IPS DF 19.7 (cell line): ENCODE data around the gene TMEM163.
A peak's percentile ranks its signal among the peaks of the same experiment; 100 is the strongest.

ENCODE experiments used
- DNase-seq: peaks from one replicate; pipeline ENCODE4 v3.0.0-alpha.2; 2013; ENCODE audit warnings: low read depth, low spot score

TMEM163 gene

GRCh38 chr2:134693359-134694330, 25.2 kb downstream of the TMEM163 start:
- DNase-seq: no peak

- DNase-seq: no peak
Observed at GRCh38 chr2:134692499-134692898, 26.3 kb downstream of the TMEM163 start.

- DNase-seq: no peak
Observed at GRCh38 chr2:134690629-134691215, 28.1 kb downstream of the TMEM163 start.

DNA sequence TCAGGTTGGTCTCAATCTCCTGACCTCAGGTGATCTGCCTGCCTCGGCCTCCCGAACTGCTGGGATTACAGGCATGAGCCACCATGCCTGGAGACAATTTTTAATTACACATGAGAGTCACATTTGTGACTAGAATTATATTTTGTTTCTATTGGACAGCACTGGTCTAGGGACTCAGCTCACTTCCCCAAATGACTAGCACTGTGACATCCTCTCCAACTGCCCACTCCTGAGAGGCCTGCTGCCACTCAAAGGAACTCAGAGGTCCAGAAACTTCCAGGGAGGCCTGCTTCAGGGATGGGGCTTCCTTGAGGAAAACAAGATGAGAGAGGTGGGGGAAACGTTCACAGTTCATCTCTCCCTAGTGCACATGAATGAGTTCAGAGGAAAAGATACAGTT, 29.5 kb downstream of the TMEM163 start:
- DNase-seq: no peak

- DNase-seq: no peak
Observed at GRCh38 chr2:134685967-134686366, 32.8 kb downstream of the TMEM163 start.

- DNase-seq: no peak
Observed at GRCh38 chr2:134683561-134684112, 35.2 kb downstream of the TMEM163 start.

DNA sequence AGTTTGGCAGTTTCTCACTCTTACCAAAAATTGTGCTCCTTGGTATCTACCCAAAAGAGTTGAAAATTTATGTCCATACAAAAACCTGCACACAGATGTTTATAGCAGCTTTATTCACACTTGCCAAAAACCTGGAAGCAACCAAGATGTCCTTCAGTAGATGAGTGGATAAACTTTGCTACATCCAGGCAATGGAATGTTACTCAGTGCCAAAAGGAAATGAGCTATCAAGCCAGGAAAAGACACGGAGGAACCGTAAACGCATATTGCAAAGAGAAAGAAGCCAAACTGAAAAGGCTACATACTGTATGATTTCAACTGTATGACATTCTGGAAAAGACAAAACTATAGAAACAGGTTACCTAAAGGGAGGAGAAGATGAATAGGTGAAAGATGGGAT, 36.1 kb downstream of the TMEM163 start:
- DNase-seq: no peak

DNA sequence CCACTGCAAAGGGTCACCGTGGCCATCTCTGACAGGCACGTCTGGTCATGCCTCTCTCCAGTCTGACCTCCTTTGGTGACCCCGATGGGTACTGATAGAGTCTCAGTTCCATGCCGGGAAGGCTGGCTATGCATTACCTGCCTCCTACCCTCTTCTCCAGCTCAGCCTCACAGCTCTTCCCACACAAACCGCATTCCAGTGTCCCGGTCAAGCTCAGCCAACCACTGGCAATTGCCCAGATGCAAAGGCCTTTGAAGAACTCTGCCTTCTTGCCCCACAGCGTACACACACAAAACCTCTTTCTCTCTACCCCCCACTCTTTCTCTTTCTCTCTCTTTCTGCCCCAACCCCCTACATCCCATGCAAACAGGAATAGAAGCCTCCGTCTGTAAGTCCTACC, 37.6 kb downstream of the TMEM163 start:
- DNase-seq: no peak

GRCh38 chr2:134679745-134680144, 39.1 kb downstream of the TMEM163 start:
- DNase-seq: no peak

- DNase-seq: no peak
Observed at GRCh38 chr2:134679294-134679693, 39.5 kb downstream of the TMEM163 start.

DNA sequence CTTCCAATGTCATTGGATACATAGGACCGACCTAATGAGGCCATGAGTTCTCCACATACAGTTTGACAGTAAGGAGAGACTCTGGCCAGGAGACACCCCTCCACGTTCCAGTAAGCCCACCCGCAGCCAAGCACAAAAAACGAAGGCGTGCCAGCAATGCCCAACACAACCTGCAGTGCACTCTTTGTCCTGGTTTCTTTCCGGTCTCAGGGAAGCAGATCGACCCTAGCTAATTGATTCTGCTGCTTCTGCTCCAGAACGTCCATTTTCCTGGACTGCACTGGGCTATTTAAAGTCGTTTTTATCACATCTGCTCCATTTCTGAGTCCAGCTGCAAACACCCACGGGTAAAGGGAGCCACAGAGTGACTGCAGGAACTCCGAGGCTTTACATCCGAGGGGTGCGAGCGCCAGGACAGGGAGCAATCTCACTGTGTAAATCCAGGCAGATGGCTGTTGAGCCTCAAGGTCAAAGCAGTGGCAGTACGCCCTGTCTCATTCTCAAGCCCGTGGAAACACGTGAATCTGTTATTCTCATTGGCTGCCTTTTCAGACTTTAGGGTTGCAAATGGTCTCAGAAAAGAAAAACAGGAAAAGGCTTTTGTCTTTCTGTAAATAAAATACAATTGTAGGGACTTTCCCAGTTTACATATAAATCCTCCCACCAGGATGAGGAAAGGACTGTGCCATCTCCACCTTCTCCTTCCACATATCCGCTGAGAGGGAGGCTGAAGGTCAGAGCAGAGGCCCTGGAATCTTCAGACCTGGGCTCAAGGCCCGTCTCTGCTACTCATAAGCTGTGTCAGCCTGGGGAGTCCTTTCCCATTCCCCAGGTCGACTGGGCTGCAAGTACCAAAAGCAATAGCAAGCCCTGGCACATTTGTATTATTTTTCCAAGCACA, 40.7 kb downstream of the TMEM163 start:
- DNase-seq: no peak

DNA sequence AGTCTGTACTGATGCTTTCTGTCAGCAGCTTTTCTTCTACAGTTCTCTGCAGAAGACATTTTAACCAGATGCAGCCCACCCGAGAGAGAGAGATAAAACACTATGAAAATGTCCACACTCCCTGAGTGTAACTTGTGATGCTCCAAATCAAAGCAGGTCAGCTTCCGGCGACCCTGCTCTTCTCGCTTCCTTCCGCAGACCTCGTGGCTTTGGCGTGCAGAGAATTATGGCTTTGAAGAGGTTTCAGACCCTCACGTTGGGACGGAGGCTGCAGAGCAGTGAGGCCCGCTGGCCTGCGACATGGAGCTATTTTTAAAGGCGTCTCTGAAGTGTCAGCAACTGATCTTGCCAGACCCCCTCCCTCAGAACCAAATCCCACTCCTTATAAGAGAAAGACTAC, 41.8 kb downstream of the TMEM163 start:
- DNase-seq: no peak

DNA sequence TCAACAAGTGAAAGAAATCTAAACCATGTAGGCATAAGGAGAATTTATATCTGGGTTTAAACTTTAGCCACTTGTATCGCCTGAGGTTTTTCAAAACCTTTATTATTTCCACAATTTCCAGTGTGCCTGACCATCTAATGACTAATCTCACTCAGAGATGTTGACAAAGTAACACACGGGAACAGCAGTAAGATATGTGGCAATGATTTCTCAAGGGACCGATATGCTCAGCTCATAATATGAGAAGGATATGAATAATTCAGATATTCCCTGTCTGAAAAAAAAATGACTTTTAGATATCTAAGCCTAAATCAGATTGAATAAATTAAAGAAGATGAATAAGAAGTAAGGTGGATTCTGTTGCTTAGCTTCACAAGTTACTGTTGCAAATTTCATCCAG, 43.5 kb downstream of the TMEM163 start:
- DNase-seq: no peak

DNA sequence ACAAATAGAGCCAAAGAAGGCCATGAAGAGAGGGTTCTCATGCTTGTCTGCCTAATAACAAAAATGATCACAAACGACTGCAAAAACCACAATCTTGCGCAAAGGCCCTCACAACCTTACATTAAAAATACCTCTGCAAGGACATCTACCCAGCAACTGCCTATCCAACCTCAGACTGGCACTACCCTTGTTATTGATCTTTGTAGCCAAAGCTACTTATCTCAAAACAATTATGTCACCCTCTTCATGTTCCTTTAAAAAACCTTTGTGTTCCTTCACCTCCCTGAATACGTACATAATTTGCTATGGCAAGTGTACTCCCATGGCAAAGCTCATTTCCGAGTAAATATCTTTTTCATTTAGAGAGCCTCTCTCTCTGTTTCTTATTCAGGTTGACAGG, 44.1 kb downstream of the TMEM163 start:
- DNase-seq: no peak

GRCh38 chr2:134671513-134671912, 47.3 kb downstream of the TMEM163 start:
- peak; percentile 38 for DNase-seq

DNA sequence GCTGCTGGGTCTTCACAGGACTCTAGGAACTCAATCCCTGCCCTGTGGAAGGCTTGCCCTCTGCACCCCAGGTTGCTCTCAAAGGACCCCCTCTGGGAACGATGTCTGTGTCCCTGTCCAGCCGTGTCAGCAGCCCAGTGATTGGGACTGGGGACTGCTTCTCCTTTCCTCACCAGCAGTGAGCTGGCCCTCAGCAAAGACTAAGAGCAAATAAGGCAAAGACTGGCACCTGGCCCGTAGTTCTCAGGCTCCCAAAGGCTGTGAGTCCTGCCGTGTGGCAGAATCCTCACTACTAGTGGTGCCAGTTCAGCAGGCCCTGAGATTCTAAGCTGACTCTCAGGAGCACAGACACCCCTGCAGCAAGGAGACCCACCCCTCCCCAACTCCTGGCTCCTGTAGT, 47.8 kb downstream of the TMEM163 start:
- DNase-seq: no peak

GRCh38 chr2:134669731-134670669, 48.8 kb downstream of the TMEM163 start:
- DNase-seq: no peak

DNA sequence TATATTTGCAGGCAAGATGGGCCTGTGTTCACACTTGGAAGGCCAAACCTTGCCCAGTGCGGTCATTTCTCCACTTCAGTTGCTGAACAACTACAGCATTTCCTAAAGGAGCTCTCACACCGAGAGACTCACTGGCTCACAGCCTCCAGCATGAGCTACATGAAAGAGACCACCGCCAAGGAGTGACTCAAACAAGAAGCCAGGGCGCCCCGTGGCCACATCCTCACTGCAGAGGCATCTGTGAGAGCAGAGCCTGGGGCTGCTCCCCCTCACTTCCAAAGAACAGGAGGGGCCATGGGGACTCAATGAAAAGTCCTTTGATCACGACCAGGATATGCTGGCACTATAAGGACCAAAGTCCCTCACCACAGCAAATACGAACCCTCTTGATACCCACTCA, 50.0 kb downstream of the TMEM163 start:
- DNase-seq: no peak

GRCh38 chr2:134667541-134667940, 51.3 kb downstream of the TMEM163 start:
- DNase-seq: no peak

DNA sequence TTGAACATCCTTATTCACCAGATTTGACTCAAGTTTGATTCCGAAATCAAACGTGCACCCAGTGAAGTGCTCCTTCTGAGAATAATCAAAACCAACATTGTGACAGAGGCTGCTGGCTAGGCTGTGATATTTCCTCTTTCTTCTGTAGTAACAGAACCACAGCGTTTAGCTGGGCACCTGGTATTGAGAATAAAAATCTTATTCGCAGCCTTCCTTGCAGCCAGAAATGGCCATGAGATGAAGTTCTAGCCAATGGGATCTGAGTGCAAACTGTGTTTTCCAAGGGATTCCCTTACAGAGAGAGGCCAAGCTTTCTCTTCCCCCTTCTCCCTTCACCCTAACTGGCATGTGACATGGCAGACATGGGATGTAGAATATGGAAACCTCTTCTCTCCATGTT, 51.7 kb downstream of the TMEM163 start:
- DNase-seq: no peak
